ES-I3 (cell line): ENCODE measurements around the gene RSBN1L.

Experiments used
- H3K36me3 ChIP-seq: 2 replicates; pipeline ENCODE4 v1.6.1; 2013; ENCODE audit warnings: mild to moderate bottlenecking, low read length, control low read depth, moderate library complexity; ENCODE audit not compliant: insufficient read depth
- H3K4me1 ChIP-seq: 2 replicates; pipeline ENCODE4 v1.6.1; 2013; ENCODE audit warnings: mild to moderate bottlenecking, control low read depth, low read length; ENCODE audit not compliant: insufficient read depth
- H3K9ac ChIP-seq: 2 replicates; pipeline ENCODE4 v1.6.1; 2013; ENCODE audit warnings: low read depth, mild to moderate bottlenecking, low read length, moderate library complexity
- H3K9me3 ChIP-seq: 2 replicates; pipeline ENCODE4 v1.6.1; 2013; ENCODE audit warnings: mild to moderate bottlenecking, low read length, moderate library complexity; ENCODE audit not compliant: control insufficient read depth, insufficient read depth

The RSBN1L gene

DNA sequence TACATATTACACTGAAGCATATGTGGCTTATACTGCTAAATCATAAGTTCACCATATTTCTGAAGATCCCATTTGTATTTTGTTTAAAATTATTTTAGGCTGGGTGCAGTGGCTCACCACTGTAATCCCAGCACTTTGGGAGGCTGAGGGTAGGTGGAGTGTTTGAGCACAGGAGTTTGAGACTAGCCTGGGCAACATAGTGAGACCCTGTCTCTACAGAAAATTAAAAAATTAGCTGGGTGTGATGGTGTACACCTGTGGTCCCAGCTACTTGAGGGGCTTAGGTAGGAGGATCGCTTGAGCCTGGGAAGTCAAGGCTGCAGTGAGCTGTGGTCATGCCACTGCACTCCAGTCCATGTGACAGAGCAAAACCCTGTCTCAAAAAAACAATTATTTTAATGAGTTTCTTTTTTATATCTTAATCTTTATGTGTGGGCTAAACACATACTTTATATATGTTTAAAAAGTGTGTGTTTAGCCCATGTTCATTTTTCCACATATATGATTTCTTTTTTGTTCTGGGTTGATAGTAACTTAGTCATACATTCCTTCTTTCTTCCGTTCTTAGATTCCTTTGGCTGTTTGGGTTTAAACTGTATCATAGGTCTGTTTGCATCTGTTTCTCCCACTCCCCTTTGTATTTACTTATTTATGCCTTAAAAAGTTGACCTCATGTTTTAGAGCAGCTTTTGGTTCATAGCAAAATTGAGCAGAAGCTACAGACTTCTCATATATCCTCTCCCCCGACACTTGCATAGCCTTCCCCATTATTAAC lies 33.5 kb downstream of the RSBN1L start:
- no peak overlapping the region for H3K9ac ChIP-seq
- H3K9me3 ChIP-seq, result no peaks in the 10 kb centered on the region
- H3K4me1 ChIP-seq, result peaks cover 26% of the 10 kb centered on the region
- no peaks in the 10 kb centered on the region for H3K36me3 ChIP-seq

- no peaks in the 10 kb centered on the region for H3K9me3 ChIP-seq
- H3K9ac ChIP-seq, result no peak overlapping the region
- peaks cover 26% of the 10 kb centered on the region for H3K4me1 ChIP-seq
- H3K36me3 ChIP-seq, result no peaks in the 10 kb centered on the region
These were observed 35.5 kb downstream of the RSBN1L start for GRCh38 chr7:77731716-77732115.

GRCh38 chr7:77734659-77735421 lies 38.6 kb downstream of the RSBN1L start:
- Histone ChIP-seq H3K4me1 (peaks cover 13% of the 10 kb centered on the region), H3K9me3 (no peaks in the 10 kb centered on the region), H3K9ac (no peak overlapping the region), H3K36me3 (no peaks in the 10 kb centered on the region; the same call in 1 of the 2 replicates)

DNA sequence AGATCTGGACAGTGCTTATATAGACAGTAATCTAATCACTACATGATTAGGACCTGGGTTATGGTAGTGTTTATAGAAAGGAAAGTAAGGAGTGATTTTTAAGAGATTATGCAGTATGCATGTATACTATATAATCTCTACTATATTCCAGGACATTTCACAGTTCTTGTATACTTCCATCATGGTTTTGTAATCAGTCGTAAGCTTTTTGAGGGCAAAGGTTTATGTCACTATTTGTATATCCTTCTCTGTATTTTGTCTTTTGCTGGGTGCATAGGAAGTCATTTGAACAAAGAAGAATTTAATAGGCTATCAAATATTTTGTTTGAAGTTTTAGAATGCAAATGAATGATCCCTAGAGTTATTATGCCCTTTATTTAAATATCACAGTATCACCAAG lies 39.2 kb downstream of the RSBN1L start:
- Histone ChIP-seq H3K4me1 (peaks cover 7% of the 10 kb centered on the region; the same call in 1 of the 2 replicates), H3K36me3 (no peaks in the 10 kb centered on the region; the same call in 1 of the 2 replicates)

GRCh38 chr7:77736991-77737390 lies 40.7 kb downstream of the RSBN1L start:
- Histone ChIP-seq H3K4me1 (peaks cover 5% of the 10 kb centered on the region; the same call in 1 of the 2 replicates), H3K36me3 (no peaks in the 10 kb centered on the region; the same call in 1 of the 2 replicates)

More for the DNA sequence above, 39.2 kb downstream of the RSBN1L start:
- Histone ChIP-seq H3K9ac (no peak overlapping the region), H3K9me3 (no peaks in the 10 kb centered on the region)

DNA sequence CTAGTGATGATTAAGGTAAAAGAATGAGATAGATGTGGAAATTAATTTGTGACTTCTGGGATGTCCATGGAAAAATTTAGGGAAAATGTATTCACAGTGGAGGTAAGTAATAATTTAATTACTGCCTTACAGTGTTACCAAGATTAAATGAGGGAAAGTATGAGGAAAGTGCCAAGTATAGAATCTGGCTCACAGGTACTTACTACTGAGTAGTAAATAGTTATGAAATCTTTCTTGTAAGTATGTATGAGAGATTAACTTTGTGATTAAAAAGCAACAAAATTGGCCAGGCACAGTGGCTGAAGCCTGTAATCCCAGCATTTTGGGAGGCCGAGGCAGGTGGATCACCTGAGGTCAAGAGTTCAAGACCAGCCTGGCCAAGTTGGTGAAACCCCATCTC lies 42.1 kb downstream of the RSBN1L start:
- Histone ChIP-seq H3K4me1 (peaks cover 5% of the 10 kb centered on the region; the same call in 1 of the 2 replicates), H3K36me3 (no peaks in the 10 kb centered on the region; the same call in none of the 2 replicates), H3K9me3 (no peaks in the 10 kb centered on the region), H3K9ac (no peak overlapping the region)

More at GRCh38 chr7:77736991-77737390, 40.7 kb downstream of the RSBN1L start:
- Histone ChIP-seq H3K9me3 (no peaks in the 10 kb centered on the region), H3K9ac (no peak overlapping the region)

- H3K9me3 ChIP-seq, result no peaks in the 10 kb centered on the region
- no peak overlapping the region for H3K9ac ChIP-seq
- H3K36me3 ChIP-seq, result no peaks in the 10 kb centered on the region; the same call in none of the 2 replicates
These were observed 42.6 kb downstream of the RSBN1L start for GRCh38 chr7:77738871-77739270.

DNA sequence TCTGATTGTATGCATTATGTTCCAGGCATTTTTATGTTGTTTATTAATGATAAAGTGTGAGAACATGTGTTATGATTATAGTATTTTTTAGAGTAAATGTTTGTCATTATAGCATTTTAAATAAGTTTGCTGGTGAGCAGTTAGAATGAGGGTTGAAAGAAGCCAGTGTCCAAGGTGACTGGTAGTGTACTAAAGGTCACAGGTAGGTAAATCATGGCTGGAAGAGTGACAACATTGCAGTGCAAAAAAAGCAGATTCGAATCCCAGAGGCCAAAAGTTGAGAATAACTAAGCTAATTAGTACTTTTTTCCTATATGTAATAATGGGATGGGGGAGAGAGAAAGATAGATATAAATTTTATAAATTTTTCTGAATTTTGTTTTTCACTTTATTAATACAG lies 44.0 kb downstream of the RSBN1L start:
- H3K36me3 ChIP-seq, result no peaks in the 10 kb centered on the region; the same call in none of the 2 replicates
- no peaks in the 10 kb centered on the region for H3K9me3 ChIP-seq
- H3K9ac ChIP-seq, result no peak overlapping the region
- H3K4me1 ChIP-seq, result peaks cover 5% of the 10 kb centered on the region; the same call in 1 of the 2 replicates

More at GRCh38 chr7:77738871-77739270, 42.6 kb downstream of the RSBN1L start:
- peaks cover 5% of the 10 kb centered on the region; the same call in 1 of the 2 replicates for H3K4me1 ChIP-seq

- Histone ChIP-seq H3K36me3 (no peaks in the 10 kb centered on the region; the same call in none of the 2 replicates), H3K4me1 (peaks cover 5% of the 10 kb centered on the region; the same call in 1 of the 2 replicates), H3K9me3 (no peaks in the 10 kb centered on the region; the same call in 1 of the 2 replicates), H3K9ac (no peak overlapping the region)
These were observed 47.3 kb downstream of the RSBN1L start for GRCh38 chr7:77743518-77743917.

DNA sequence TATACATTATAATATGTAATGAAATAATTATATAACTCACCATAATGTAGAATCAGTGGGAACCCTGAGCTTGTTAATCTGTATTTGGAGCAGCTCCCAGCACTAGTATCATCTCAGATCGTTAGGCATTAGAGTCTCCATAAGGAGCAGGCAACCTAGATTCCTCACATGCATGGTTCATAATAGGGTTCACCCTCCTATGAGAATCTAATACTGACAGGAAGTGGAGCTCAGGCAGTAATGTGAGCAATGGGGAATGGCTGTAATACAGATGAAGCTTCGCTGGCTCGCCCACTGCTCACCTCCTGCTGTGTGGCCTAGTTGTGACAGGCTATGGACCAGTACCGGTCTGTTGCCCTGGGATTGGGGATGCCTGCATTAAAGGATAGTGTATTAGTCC lies 49.5 kb downstream of the RSBN1L start:
- no peak overlapping the region for H3K9ac ChIP-seq
- H3K36me3 ChIP-seq, result no peaks in the 10 kb centered on the region; the same call in 1 of the 2 replicates
- no peaks in the 10 kb centered on the region for H3K4me1 ChIP-seq
- H3K9me3 ChIP-seq, result no peaks in the 10 kb centered on the region; the same call in 1 of the 2 replicates

- Histone ChIP-seq H3K9ac (no peak overlapping the region), H3K36me3 (no peaks in the 10 kb centered on the region; the same call in 1 of the 2 replicates), H3K4me1 (no peaks in the 10 kb centered on the region), H3K9me3 (no peaks in the 10 kb centered on the region; the same call in 1 of the 2 replicates)
These were observed 50.0 kb downstream of the RSBN1L start for GRCh38 chr7:77746164-77746823.

GRCh38 chr7:77746824-77747165 lies 50.5 kb downstream of the RSBN1L start:
- Histone ChIP-seq H3K9ac (no peak overlapping the region), H3K4me1 (no peaks in the 10 kb centered on the region), H3K36me3 (no peaks in the 10 kb centered on the region; the same call in 1 of the 2 replicates), H3K9me3 (no peaks in the 10 kb centered on the region; the same call in 1 of the 2 replicates)

DNA sequence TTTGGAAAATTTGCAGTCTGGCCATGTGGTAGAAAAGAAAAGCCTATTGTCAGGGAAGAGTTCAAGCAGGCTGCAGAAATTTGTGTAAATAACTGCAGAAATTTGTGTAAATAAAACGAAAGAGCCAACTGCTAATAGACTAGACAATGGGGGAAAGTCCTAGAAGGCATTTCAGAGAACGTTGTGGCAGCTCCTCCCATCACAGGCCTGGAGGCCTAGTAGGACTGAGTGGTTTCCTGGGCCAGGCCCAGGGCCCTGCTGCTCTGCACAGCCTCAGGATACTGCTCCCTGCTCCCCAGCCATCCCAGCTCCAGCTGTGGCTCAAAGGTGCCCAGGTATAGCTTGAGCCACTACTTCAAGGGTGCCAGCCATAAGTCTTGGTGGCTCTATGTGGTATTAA lies 50.9 kb downstream of the RSBN1L start:
- no peaks in the 10 kb centered on the region; the same call in 1 of the 2 replicates for H3K9me3 ChIP-seq
- no peak overlapping the region for H3K9ac ChIP-seq
- no peaks in the 10 kb centered on the region for H3K4me1 ChIP-seq
- H3K36me3 ChIP-seq, result no peaks in the 10 kb centered on the region; the same call in 1 of the 2 replicates

DNA sequence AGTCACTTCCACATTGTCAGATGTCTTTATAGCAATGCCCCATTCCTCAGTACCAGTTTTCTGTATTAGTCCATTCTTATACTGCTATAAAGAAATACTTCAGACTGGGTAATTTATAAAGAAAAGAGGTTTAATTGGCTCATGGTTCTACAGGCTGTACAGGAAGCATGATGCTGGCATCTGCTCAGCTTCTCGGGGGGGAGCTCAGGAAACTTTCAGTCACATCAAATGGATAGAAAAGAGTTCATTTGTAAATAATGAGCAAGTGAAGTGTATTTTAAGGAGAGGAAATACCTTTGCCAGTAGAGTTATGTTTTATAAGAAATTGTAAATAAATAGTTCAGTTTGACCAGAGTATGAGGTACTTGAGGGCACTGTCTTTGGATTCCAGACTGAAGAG lies 51.5 kb downstream of the RSBN1L start:
- Histone ChIP-seq H3K36me3 (no peaks in the 10 kb centered on the region; the same call in 1 of the 2 replicates), H3K4me1 (no peaks in the 10 kb centered on the region), H3K9ac (no peak overlapping the region), H3K9me3 (no peaks in the 10 kb centered on the region; the same call in 1 of the 2 replicates)
